MG63 (cell line): ENCODE data around the gene KLLN. TPM values are rescaled to one million over a fixed set of nuclear protein-coding genes. Genes with fewer than 3 reads are reported as not detected.
A peak's percentile ranks its signal among the peaks of the same experiment; 100 is the strongest.

Source experiments
- DNase-seq: peaks from one replicate; pipeline ENCODE4 v3.0.0-alpha.2; 2020
- H3K27me3 ChIP-seq: fragments of 250-450 bp; sonication (Bioruptor Pico); 2 replicates; pipeline ENCODE4 v1.5.1; 2020; ENCODE audit warnings: mild to moderate bottlenecking, moderate library complexity
- H3K36me3 ChIP-seq: fragments of 250-450 bp; sonication (Bioruptor Pico); 2 replicates; pipeline ENCODE4 v1.5.1; 2020; ENCODE audit warnings: mild to moderate bottlenecking, moderate library complexity
- H3K4me3 ChIP-seq: fragments of 250-450 bp; sonication (Bioruptor Pico); 2 replicates; pipeline ENCODE4 v1.5.1; 2020; ENCODE audit warnings: mild to moderate bottlenecking, moderate library complexity
- H3K9me3 ChIP-seq: fragments of 250-450 bp; sonication (Bioruptor Pico); 2 replicates; pipeline ENCODE4 v1.5.1; 2020; ENCODE audit warnings: mild to moderate bottlenecking, moderate library complexity
- total RNA-seq: library from RNA; depleted of rRNA; stranded (reverse); fragments of >200 nt; shearing (Covaris generic); gene quantifications from 2 replicates; pipeline ENCODE4 v1.2.3, GENCODE V29; 2014; ENCODE audit warnings: low replicate concordance; rRNA removed

Gene KLLN
- total RNA-seq, 1 experiment from 2014 or later: not detected

- Histone ChIP-seq H3K4me3 (no peak overlapping the region), H3K36me3 (no peaks in the 10 kb centered on the region), H3K9me3 (no peaks in the 10 kb centered on the region), H3K27me3 (no peaks in the 10 kb centered on the region)
- DNase-seq: no peak
These were observed 35.7 kb downstream of the KLLN start for GRCh38 chr10:87827681-87828080.

- H3K36me3 ChIP-seq: no peaks in the 10 kb centered on the region
- no peaks in the 10 kb centered on the region for H3K27me3 ChIP-seq
- H3K4me3 ChIP-seq: no peak overlapping the region
- DNase-seq: no peak
- no peaks in the 10 kb centered on the region for H3K9me3 ChIP-seq
These were observed 36.7 kb downstream of the KLLN start for GRCh38 chr10:87826653-87827052.

DNA sequence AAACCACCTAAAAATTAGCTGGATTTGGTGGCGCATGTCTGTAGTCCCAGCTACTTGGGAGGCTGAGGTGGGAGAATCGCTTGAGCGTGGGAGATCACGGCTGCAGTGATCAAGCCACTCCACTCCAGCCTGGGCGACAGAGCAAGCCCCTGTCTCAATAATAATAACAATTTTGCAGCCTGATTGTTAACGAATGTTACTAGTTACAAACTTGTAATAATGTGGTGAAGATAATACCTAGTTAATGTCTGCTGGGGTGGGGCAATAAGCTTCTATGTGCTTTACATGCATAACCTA, 44.1 kb downstream of the KLLN start:
- Histone ChIP-seq H3K4me3 (no peak overlapping the region), H3K27me3 (no peaks in the 10 kb centered on the region), H3K9me3 (no peaks in the 10 kb centered on the region), H3K36me3 (peaks cover 3% of the 10 kb centered on the region)
- no peak for DNase-seq

- Histone ChIP-seq H3K4me3 (peak overlapping the region; percentile 84), H3K36me3 (peaks cover 8% of the 10 kb centered on the region), H3K9me3 (no peaks in the 10 kb centered on the region), H3K27me3 (no peaks in the 10 kb centered on the region)
- no peak for DNase-seq
These were observed 44.6 kb downstream of the KLLN start for GRCh38 chr10:87818505-87819288.

GRCh38 chr10:87817609-87818504, 45.5 kb downstream of the KLLN start, which contains the start of gene ATAD1:
ATAD1 (minus strand) TSS chr10:87818226; CDS start chr10:87814599, 3,627 bp downstream.
- no peaks in the 10 kb centered on the region for H3K9me3 ChIP-seq
- peak; percentile 86 for DNase-seq

DNA sequence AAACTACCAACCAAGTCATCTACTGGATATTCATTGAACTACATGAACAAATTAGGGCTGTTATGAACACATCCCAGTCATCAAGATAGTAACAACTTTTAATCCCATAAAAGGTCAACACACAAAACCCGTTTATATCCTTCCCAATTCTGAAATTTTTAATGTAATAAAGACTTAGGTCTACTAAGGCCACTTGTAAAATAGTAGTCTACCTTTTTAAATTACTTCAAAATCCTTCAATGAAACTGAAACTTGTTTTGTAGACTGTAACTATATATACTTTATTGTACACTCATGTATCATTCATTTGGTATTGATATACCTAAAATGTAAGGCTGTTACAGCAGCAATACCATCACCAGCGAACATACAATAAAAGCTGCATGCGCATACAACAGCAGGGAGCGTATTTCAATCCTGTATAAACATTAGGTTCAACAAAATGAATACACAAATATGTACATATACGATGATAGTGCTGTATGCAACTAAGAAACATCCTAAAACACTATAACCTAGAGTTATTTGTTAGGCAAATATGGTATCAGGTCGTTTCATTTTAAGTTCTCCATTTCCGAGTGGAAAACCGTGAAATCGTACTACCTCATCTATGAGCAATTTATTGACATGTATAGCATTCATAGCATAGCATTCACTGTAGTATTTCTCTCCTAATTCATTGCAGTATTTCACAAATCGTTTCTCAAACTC, 46.3 kb downstream of the KLLN start:
- Histone ChIP-seq H3K27me3 (no peaks in the 10 kb centered on the region), H3K36me3 (peaks cover 23% of the 10 kb centered on the region), H3K4me3 (peak overlapping the region; percentile 84), H3K9me3 (no peaks in the 10 kb centered on the region)
- no peak for DNase-seq

More at GRCh38 chr10:87817609-87818504, 45.5 kb downstream of the KLLN start, which contains the start of gene ATAD1:
- H3K4me3 ChIP-seq: peak within 1 kb of the TSS; percentile 84
- peaks cover 15% of the 10 kb centered on the region for H3K36me3 ChIP-seq
- no peaks in the 10 kb centered on the region for H3K27me3 ChIP-seq

GRCh38 chr10:87816163-87816897, 47.0 kb downstream of the KLLN start:
- Histone ChIP-seq H3K36me3 (peaks cover 30% of the 10 kb centered on the region), H3K4me3 (peak overlapping the region; percentile 84), H3K27me3 (no peaks in the 10 kb centered on the region), H3K9me3 (no peaks in the 10 kb centered on the region)
- no peak for DNase-seq

Other genes with a start within 250 kb of the KLLN start
- gene PAPSS2, start 203.7 kb downstream of the KLLN start, total RNA-seq: 34.2 and 38.6 TPM in 2 replicates
- 26.9 and 43.8 TPM in 2 replicates for gene ATAD1, start 45.3 kb downstream of the KLLN start, total RNA-seq
- gene PTEN, start 92 bp upstream of the KLLN start, total RNA-seq: 19.6 and 25.0 TPM in 2 replicates